GM23338 (cell line): Measurements from ENCODE around the gene UNC79. TPM values are rescaled to one million over a fixed set of nuclear protein-coding genes. Genes with fewer than 3 reads are reported as not detected.

Experiments
- ATAC-seq: fragments of 200-7000 bp; cut with Tn5 transposase; 3 replicates; pipeline ENCODE4 v1.9.1; 2020
- DNase-seq: peaks from one replicate; pipeline ENCODE4 v3.0.0-alpha.2; 2015; ENCODE audit warnings: low spot score
- H2AFZ ChIP-seq: fragments of 200-600 bp; sonication (generic); 2 replicates; pipeline ENCODE4 v1.8.0; 2016; ENCODE audit warnings: antibody characterized with exemption, mild to moderate bottlenecking, moderate library complexity
- H3F3A ChIP-seq: fragments of 200-600 bp; sonication (generic); replicated peaks from 2 replicates; pipeline ENCODE4 v1.8.0; 2017; ENCODE audit warnings: antibody characterized with exemption, mixed run types, low read depth
- H3K27ac ChIP-seq: fragments of 200-600 bp; sonication (generic); 2 replicates; pipeline ENCODE4 v1.6.1; 2016; ENCODE audit warnings: low read depth
- H3K27me3 ChIP-seq: fragments of 200-600 bp; sonication (generic); 2 replicates; pipeline ENCODE4 v1.8.0; 2016; ENCODE audit warnings: mild to moderate bottlenecking, mixed run types, moderate library complexity; ENCODE audit not compliant: insufficient read depth
- H3K36me3 ChIP-seq: fragments of 200-600 bp; sonication (generic); 2 replicates; pipeline ENCODE4 v1.8.0; 2016; ENCODE audit warnings: mild to moderate bottlenecking; ENCODE audit not compliant: insufficient read depth
- H3K4me1 ChIP-seq: fragments of 200-600 bp; sonication (generic); 2 replicates; pipeline ENCODE4 v1.8.0; 2016; ENCODE audit warnings: mild to moderate bottlenecking, moderate library complexity; ENCODE audit not compliant: insufficient read depth
- H3K4me2 ChIP-seq: fragments of 200-600 bp; sonication (generic); 2 replicates; pipeline ENCODE4 v1.7.1; 2017; ENCODE audit warnings: mixed run types
- H3K4me3 ChIP-seq: fragments of 200-600 bp; sonication (generic); 2 replicates; pipeline ENCODE4 v1.6.1; 2016; ENCODE audit warnings: mixed run types
- H3K79me2 ChIP-seq: fragments of 200-600 bp; sonication (generic); replicated peaks from 2 replicates; pipeline ENCODE4 v1.8.0; 2017; ENCODE audit warnings: mild to moderate bottlenecking; ENCODE audit not compliant: insufficient read depth
- H3K9me2 ChIP-seq: fragments of 200-600 bp; sonication (generic); 2 replicates; pipeline ENCODE4 v1.8.0; 2017; ENCODE audit not compliant: insufficient read depth
- H4K20me1 ChIP-seq: fragments of 200-600 bp; sonication (generic); replicated peaks from 2 replicates; pipeline ENCODE4 v1.8.0; 2017; ENCODE audit warnings: mild to moderate bottlenecking; ENCODE audit not compliant: insufficient read depth
- H3K27ac Mint-ChIP-seq: 2 replicates; pipeline ENCODE4 v1.8.0; 2020; ENCODE audit warnings: inconsistent platforms, mild to moderate bottlenecking, moderate library complexity, mixed read lengths
- H3K27me3 Mint-ChIP-seq: 3 replicates; pipeline ENCODE4 v1.8.0; 2022; ENCODE audit warnings: low read depth, mild to moderate bottlenecking, moderate library complexity, mixed read lengths, inconsistent platforms; ENCODE audit not compliant: insufficient read depth, poor library complexity
- H3K36me3 Mint-ChIP-seq: 3 replicates; pipeline ENCODE4 v1.8.0; 2021; ENCODE audit warnings: low read depth, mild to moderate bottlenecking, inconsistent platforms, moderate library complexity, mixed read lengths
- H3K4me1 Mint-ChIP-seq: 3 replicates; pipeline ENCODE4 v1.8.0; 2020; ENCODE audit warnings: mild to moderate bottlenecking, inconsistent platforms, mixed read lengths
- H3K4me3 Mint-ChIP-seq: 3 replicates; pipeline ENCODE4 v1.8.0; 2021; ENCODE audit warnings: moderate library complexity, mild to moderate bottlenecking, inconsistent platforms, mixed read lengths
- H3K9me3 Mint-ChIP-seq: 3 replicates; pipeline ENCODE4 v1.8.0; 2020; ENCODE audit warnings: moderate library complexity, mild to moderate bottlenecking, inconsistent platforms, mixed read lengths
- CREB1 ChIP-seq: fragments of 250-450 bp; sonication (Bioruptor Pico); IDR thresholded peaks from 2 replicates; pipeline ENCODE4 v1.5.0; 2020; ENCODE audit warnings: low read depth, mild to moderate bottlenecking, moderate library complexity
- NANOG ChIP-seq: IDR thresholded peaks from 2 replicates; pipeline ENCODE4 v1.6.1; 2016; ENCODE audit warnings: antibody characterized with exemption, borderline replicate concordance
- POLR2AphosphoS5 ChIP-seq: IDR thresholded peaks from 2 replicates; pipeline ENCODE4 v1.6.1; 2016; ENCODE audit warnings: antibody characterized with exemption, low read depth
- ZNF114 ChIP-seq: fragments of 250-450 bp; sonication (Bioruptor Pico); IDR thresholded peaks from 2 replicates; pipeline ENCODE4 v1.5.0; 2020; ENCODE audit warnings: mild to moderate bottlenecking, moderate library complexity
- polyA plus RNA-seq: library from polyadenylated mRNA; unstranded; fragments of >200 nt; fragmentation: Nextera tagmentation; extraction: Ambion mirVana; gene quantifications from 2 replicates; pipeline ENCODE4 v1.2.1, GENCODE V29; 2016
- total RNA-seq: library from RNA; depleted of rRNA; stranded (reverse); fragments of >200 nt; shearing (Covaris generic); gene quantifications from 2 replicates; pipeline ENCODE4 v1.2.3, GENCODE V29; 2014
- TF ChIP-seq, protein P1 (sequence below): IDR thresholded peaks from 2 replicates; pipeline ENCODE4 v1.6.1; 2016; ENCODE audit warnings: antibody characterized with exemption
- TF ChIP-seq, protein P2 (sequence below), 2 experiments: fragments of 200-600 bp in 1 of 2; sonication (generic) in 1 of 2; conservative IDR thresholded peaks; 2 replicates each; pipeline versions ENCODE4 v1.5.1 to v1.6.1; 2016 to 2017; ENCODE audit warnings: antibody characterized with exemption in 2 of 2, low read depth in 2 of 2, mild to moderate bottlenecking in 2 of 2, moderate library complexity in 1 of 2

Gene UNC79
- total and polyA plus RNA-seq, 2 experiments from 2014 or later, result 1.8 to 3.6 TPM

DNA sequence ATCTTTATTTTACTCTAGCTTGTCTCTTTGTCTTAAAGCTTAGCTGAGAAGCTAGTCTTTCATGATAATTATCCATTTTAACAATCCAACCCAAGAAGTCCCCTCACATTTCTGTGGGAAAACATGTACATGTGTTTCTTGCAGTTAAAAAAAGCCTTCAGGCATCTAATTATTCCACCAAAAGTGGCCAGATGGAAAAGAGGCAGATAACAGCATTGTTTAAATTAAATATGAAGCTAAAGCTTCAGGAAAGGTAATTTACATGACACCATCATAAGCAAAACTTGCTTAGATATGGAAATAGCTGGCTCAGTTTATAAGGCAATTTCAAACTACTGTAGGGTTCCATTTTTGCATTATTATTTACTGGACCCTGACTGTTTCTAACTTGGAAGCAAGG is 175.4 kb downstream of the UNC79 start:
- Histone ChIP-seq H3K36me3 (no peaks in the 10 kb centered on the region), H3K9me2 (peaks cover 4% of the 10 kb centered on the region; the same call in 1 of the 2 replicates), H3K27ac (no peak overlapping the region), H2AFZ (no peak overlapping the region), H4K20me1 (no peaks in the 10 kb centered on the region), H3F3A (no peaks in the 10 kb centered on the region), H3K4me3 (no peak overlapping the region), H3K79me2 (no peaks in the 10 kb centered on the region), H3K27me3 (no peaks in the 10 kb centered on the region), H3K4me1 (no peaks in the 10 kb centered on the region), H3K4me2 (no peak overlapping the region)
- Mint-ChIP-seq H3K9me3 (no peaks in the 10 kb centered on the region), H3K27ac (no peak overlapping the region), H3K4me1 (no peaks in the 10 kb centered on the region), H3K27me3 (peaks cover 6% of the 10 kb centered on the region), H3K36me3 (no peaks in the 10 kb centered on the region), H3K4me3 (no peak overlapping the region)
- no peak for DNase-seq
- ATAC-seq, result no peak
- no peak for TF ChIP-seq ZNF114
- no peak for TF ChIP-seq CREB1 (CRISPR knock-in tag)
- TF ChIP-seq, protein P1, sequence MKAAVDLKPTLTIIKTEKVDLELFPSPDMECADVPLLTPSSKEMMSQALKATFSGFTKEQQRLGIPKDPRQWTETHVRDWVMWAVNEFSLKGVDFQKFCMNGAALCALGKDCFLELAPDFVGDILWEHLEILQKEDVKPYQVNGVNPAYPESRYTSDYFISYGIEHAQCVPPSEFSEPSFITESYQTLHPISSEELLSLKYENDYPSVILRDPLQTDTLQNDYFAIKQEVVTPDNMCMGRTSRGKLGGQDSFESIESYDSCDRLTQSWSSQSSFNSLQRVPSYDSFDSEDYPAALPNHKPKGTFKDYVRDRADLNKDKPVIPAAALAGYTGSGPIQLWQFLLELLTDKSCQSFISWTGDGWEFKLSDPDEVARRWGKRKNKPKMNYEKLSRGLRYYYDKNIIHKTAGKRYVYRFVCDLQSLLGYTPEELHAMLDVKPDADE, result no peak
- TF ChIP-seq, protein P2, sequence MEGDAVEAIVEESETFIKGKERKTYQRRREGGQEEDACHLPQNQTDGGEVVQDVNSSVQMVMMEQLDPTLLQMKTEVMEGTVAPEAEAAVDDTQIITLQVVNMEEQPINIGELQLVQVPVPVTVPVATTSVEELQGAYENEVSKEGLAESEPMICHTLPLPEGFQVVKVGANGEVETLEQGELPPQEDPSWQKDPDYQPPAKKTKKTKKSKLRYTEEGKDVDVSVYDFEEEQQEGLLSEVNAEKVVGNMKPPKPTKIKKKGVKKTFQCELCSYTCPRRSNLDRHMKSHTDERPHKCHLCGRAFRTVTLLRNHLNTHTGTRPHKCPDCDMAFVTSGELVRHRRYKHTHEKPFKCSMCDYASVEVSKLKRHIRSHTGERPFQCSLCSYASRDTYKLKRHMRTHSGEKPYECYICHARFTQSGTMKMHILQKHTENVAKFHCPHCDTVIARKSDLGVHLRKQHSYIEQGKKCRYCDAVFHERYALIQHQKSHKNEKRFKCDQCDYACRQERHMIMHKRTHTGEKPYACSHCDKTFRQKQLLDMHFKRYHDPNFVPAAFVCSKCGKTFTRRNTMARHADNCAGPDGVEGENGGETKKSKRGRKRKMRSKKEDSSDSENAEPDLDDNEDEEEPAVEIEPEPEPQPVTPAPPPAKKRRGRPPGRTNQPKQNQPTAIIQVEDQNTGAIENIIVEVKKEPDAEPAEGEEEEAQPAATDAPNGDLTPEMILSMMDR (conservative IDR thresholded peaks at IDR 0.05; ENCODE audit: low read depth in 2 of 2), result no peak
- TF ChIP-seq POLR2AphosphoS5, result no peak

DNA sequence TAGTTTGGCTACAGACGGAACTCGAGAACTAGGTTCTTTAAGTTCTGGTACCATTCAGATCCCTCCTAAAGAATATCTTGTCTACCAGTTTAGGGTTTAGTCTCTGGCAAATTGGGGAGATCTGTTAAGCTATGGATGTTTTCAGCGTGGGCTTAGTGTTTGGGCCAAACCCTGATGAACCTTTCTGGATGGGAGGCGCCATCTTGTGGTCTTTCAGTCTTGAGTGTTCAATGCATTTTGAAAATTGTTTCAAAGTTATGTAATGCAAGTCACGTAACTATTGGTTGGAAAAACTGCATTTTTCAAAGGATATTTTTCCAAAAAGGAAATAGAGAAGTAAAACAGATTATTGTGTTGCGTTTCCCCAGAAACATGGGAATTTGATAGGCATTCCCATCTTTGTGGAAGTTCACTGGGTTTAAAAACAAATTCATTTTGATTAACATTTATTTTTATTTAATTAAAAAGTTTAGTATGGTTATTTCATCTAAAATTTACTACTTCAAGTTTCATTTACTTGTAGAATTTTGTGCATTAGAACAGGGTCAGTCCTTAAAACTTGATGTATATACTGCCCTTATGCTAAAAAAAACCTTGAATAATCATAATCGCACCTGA is 188.5 kb downstream of the UNC79 start:
- H3K79me2 ChIP-seq, result no peaks in the 10 kb centered on the region
- Mint-ChIP-seq H3K4me1 (peaks cover 6% of the 10 kb centered on the region; the same call in 1 of the 3 replicates), H3K27ac (no peak overlapping the region), H3K4me3 (no peak overlapping the region), H3K27me3 (no peaks in the 10 kb centered on the region), H3K9me3 (no peaks in the 10 kb centered on the region), H3K36me3 (no peaks in the 10 kb centered on the region)
- peak overlapping the region; percentile 0; the same call in 1 of the 2 replicates for H2AFZ ChIP-seq
- H4K20me1 ChIP-seq, result no peaks in the 10 kb centered on the region
- H3K4me2 ChIP-seq, result no peak overlapping the region
- no peak overlapping the region for H3K27ac ChIP-seq
- no peaks in the 10 kb centered on the region for H3K4me1 ChIP-seq
- H3K36me3 ChIP-seq, result no peaks in the 10 kb centered on the region
- ATAC-seq, result peak; percentile 59
- peak; percentile 78 for DNase-seq
- H3K9me2 ChIP-seq, result peaks cover 3% of the 10 kb centered on the region; the same call in 1 of the 2 replicates
- H3K27me3 ChIP-seq, result no peaks in the 10 kb centered on the region
- TF ChIP-seq, protein P2 (conservative IDR thresholded peaks at IDR 0.05; ENCODE audit: low read depth in 2 of 2), result peak; percentile 78 to 86
- TF ChIP-seq NANOG, result no peak
- H3F3A ChIP-seq, result no peaks in the 10 kb centered on the region
- no peak overlapping the region for H3K4me3 ChIP-seq
